Neural progenitor cell (in vitro differentiated cells): Measurements from ENCODE around the gene PITX3. TPM values are rescaled to one million over a fixed set of nuclear protein-coding genes. Genes with fewer than 3 reads are reported as not detected.

Source experiments
- DNase-seq: peaks from one replicate; pipeline ENCODE4 v3.0.0-alpha.2; 2016; ENCODE audit warnings: low spot score
- H2AFZ ChIP-seq: fragments of 200-600 bp; sonication (generic); replicated peaks from 2 replicates; pipeline ENCODE4 v1.6.1; 2016; ENCODE audit warnings: antibody characterized with exemption
- H3F3A ChIP-seq: fragments of 200-600 bp; sonication (generic); 2 replicates; pipeline ENCODE4 v1.6.1; 2016; ENCODE audit warnings: antibody characterized with exemption, low read depth
- H3K27ac ChIP-seq: fragments of 200-600 bp; sonication (generic); 2 replicates; pipeline ENCODE4 v1.5.1; 2016; ENCODE audit warnings: mild to moderate bottlenecking
- H3K27me3 ChIP-seq: fragments of 200-600 bp; sonication (generic); 2 replicates; pipeline ENCODE4 v1.6.1; 2016; ENCODE audit warnings: mild to moderate bottlenecking, moderate library complexity
- H3K36me3 ChIP-seq: fragments of 200-600 bp; sonication (generic); 2 replicates; pipeline ENCODE4 v1.5.1; 2016
- H3K4me1 ChIP-seq: fragments of 200-600 bp; sonication (generic); 2 replicates; pipeline ENCODE4 v1.6.1; 2016; ENCODE audit warnings: mixed run types
- H3K4me2 ChIP-seq: fragments of 200-600 bp; sonication (generic); 2 replicates; pipeline ENCODE4 v1.6.1; 2016
- H3K4me3 ChIP-seq: fragments of 200-600 bp; sonication (generic); 2 replicates; pipeline ENCODE4 v1.5.1; 2016
- H3K79me2 ChIP-seq: fragments of 200-600 bp; sonication (generic); 2 replicates; pipeline ENCODE4 v1.6.1; 2016; ENCODE audit warnings: low read depth
- H3K9ac ChIP-seq: fragments of 200-600 bp; sonication (generic); 2 replicates; pipeline ENCODE4 v1.6.1; 2016
- H3K9me3 ChIP-seq: fragments of 200-600 bp; sonication (generic); 2 replicates; pipeline ENCODE4 v1.5.1; 2016; ENCODE audit warnings: low read depth
- H4K20me1 ChIP-seq: fragments of 200-600 bp; sonication (generic); 2 replicates; pipeline ENCODE4 v1.6.1; 2016; ENCODE audit warnings: low read depth
- H3K27ac Mint-ChIP-seq: 3 replicates; pipeline ENCODE4 v1.8.0; 2021; ENCODE audit warnings: mixed read lengths
- H3K27me3 Mint-ChIP-seq: 2 replicates; pipeline ENCODE4 v1.8.0; 2022; ENCODE audit warnings: low read depth, mild to moderate bottlenecking, inconsistent platforms, moderate library complexity, mixed read lengths; ENCODE audit not compliant: insufficient read depth
- H3K36me3 Mint-ChIP-seq: 3 replicates; pipeline ENCODE4 v1.8.0; 2021; ENCODE audit warnings: mixed read lengths
- H3K4me1 Mint-ChIP-seq: 3 replicates; pipeline ENCODE4 v1.8.0; 2021; ENCODE audit warnings: mixed read lengths
- H3K4me3 Mint-ChIP-seq: 3 replicates; pipeline ENCODE4 v1.8.0; 2021; ENCODE audit warnings: mild to moderate bottlenecking, moderate library complexity, mixed read lengths
- H3K9me3 Mint-ChIP-seq: 3 replicates; pipeline ENCODE4 v1.8.0; 2020; ENCODE audit warnings: mixed read lengths
- EZH2 ChIP-seq: fragments of 200-600 bp; sonication (generic); IDR thresholded peaks from 2 replicates; pipeline ENCODE4 v1.6.1; 2017; ENCODE audit warnings: antibody characterized with exemption, mild to moderate bottlenecking, moderate library complexity
- EZH2phosphoT487 ChIP-seq: fragments of 200-600 bp; sonication (generic); IDR thresholded peaks from 2 replicates; pipeline ENCODE4 v1.6.1; 2017; ENCODE audit warnings: antibody characterized with exemption
- total RNA-seq: library from RNA; depleted of rRNA; stranded (reverse); fragments of >200 nt; gene quantifications from 2 replicates; pipeline ENCODE4 v1.2.3, GENCODE V29; 2015; ENCODE audit warnings: low replicate concordance
- TF ChIP-seq, protein P1 (sequence below): fragments of 200-600 bp; sonication (generic); IDR thresholded peaks from 2 replicates; pipeline ENCODE4 v1.5.1; 2017; ENCODE audit warnings: antibody characterized with exemption, mild to moderate bottlenecking

PITX3 gene
- total RNA-seq, 1 donor from 2014 or later, result not detected

GRCh38 chr10:102279104-102279503 is 37.8 kb upstream of the PITX3 start:
- no peaks in the 10 kb centered on the region for H3K36me3 ChIP-seq
- H4K20me1 ChIP-seq, result peaks cover 25% of the 10 kb centered on the region
- peaks cover 26% of the 10 kb centered on the region for H3K79me2 ChIP-seq
- Mint-ChIP-seq H3K27ac (no peak overlapping the region), H3K4me1 (peaks cover 17% of the 10 kb centered on the region), H3K9me3 (no peaks in the 10 kb centered on the region), H3K4me3 (no peak overlapping the region), H3K36me3 (peaks cover 4% of the 10 kb centered on the region), H3K27me3 (no peaks in the 10 kb centered on the region)
- H3K9me3 ChIP-seq, result no peaks in the 10 kb centered on the region
- peak overlapping the region; percentile 36 for H3K27ac ChIP-seq
- H3F3A ChIP-seq, result peaks cover 17% of the 10 kb centered on the region
- peak overlapping the region; percentile 36 for H3K9ac ChIP-seq
- no peak for TF ChIP-seq EZH2phosphoT487
- no peak for TF ChIP-seq EZH2
- TF ChIP-seq, protein P1, sequence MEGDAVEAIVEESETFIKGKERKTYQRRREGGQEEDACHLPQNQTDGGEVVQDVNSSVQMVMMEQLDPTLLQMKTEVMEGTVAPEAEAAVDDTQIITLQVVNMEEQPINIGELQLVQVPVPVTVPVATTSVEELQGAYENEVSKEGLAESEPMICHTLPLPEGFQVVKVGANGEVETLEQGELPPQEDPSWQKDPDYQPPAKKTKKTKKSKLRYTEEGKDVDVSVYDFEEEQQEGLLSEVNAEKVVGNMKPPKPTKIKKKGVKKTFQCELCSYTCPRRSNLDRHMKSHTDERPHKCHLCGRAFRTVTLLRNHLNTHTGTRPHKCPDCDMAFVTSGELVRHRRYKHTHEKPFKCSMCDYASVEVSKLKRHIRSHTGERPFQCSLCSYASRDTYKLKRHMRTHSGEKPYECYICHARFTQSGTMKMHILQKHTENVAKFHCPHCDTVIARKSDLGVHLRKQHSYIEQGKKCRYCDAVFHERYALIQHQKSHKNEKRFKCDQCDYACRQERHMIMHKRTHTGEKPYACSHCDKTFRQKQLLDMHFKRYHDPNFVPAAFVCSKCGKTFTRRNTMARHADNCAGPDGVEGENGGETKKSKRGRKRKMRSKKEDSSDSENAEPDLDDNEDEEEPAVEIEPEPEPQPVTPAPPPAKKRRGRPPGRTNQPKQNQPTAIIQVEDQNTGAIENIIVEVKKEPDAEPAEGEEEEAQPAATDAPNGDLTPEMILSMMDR, result no peak
- H3K4me1 ChIP-seq, result peaks cover 12% of the 10 kb centered on the region
- H3K4me3 ChIP-seq, result no peak overlapping the region
- no peak overlapping the region for H2AFZ ChIP-seq
- peak overlapping the region; percentile 25 for H3K4me2 ChIP-seq
- no peaks in the 10 kb centered on the region for H3K27me3 ChIP-seq
- no peak for DNase-seq

DNA sequence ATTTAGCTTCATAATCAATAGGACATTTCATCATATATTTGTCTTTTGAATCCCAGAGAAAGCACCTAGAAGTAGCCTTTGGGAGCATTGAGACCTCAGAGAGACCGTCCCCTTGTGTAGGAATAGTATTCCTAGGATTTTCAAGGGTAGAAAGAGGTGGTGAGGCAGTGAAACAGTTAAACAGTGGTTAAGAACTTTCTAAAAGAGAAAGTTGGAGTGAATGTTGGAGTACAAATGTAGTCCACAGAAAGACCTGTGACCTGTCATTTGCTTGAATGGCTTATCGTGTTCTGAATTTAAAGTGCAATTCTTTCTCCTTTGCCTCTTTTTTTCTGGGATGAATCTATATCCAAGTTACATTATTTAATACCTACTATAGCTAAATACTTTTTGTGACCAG is 34.0 kb upstream of the PITX3 start:
- Mint-ChIP-seq H3K27me3 (no peaks in the 10 kb centered on the region), H3K4me3 (no peak overlapping the region), H3K9me3 (no peaks in the 10 kb centered on the region), H3K27ac (no peak overlapping the region), H3K36me3 (peaks cover 11% of the 10 kb centered on the region), H3K4me1 (peaks cover 11% of the 10 kb centered on the region)
- peaks cover 12% of the 10 kb centered on the region for H3K4me1 ChIP-seq
- H2AFZ ChIP-seq, result no peak overlapping the region
- H3K27me3 ChIP-seq, result no peaks in the 10 kb centered on the region
- no peak overlapping the region for H3K9ac ChIP-seq
- H3F3A ChIP-seq, result peaks cover 12% of the 10 kb centered on the region
- H3K27ac ChIP-seq, result peak overlapping the region; percentile 13
- H3K4me3 ChIP-seq, result no peak overlapping the region
- no peaks in the 10 kb centered on the region for H3K9me3 ChIP-seq
- H4K20me1 ChIP-seq, result peaks cover 19% of the 10 kb centered on the region
- H3K79me2 ChIP-seq, result peaks cover 41% of the 10 kb centered on the region
- TF ChIP-seq, protein P1, result no peak
- no peak for TF ChIP-seq EZH2
- TF ChIP-seq EZH2phosphoT487, result no peak
- H3K36me3 ChIP-seq, result no peaks in the 10 kb centered on the region
- DNase-seq, result no peak
- H3K4me2 ChIP-seq, result no peak overlapping the region

- Histone ChIP-seq H3K4me1 (peaks cover 3% of the 10 kb centered on the region), H3K4me2 (no peak overlapping the region), H3K4me3 (no peak overlapping the region), H2AFZ (no peak overlapping the region), H3K36me3 (no peaks in the 10 kb centered on the region), H3K27ac (no peak overlapping the region), H3K79me2 (peaks cover 36% of the 10 kb centered on the region), H3K9ac (no peak overlapping the region), H3F3A (peaks cover 6% of the 10 kb centered on the region), H4K20me1 (peaks cover 12% of the 10 kb centered on the region), H3K9me3 (no peaks in the 10 kb centered on the region), H3K27me3 (no peaks in the 10 kb centered on the region)
- Mint-ChIP-seq H3K27ac (no peak overlapping the region), H3K4me3 (no peak overlapping the region), H3K27me3 (no peaks in the 10 kb centered on the region), H3K36me3 (peaks cover 11% of the 10 kb centered on the region), H3K9me3 (no peaks in the 10 kb centered on the region), H3K4me1 (peaks cover 2% of the 10 kb centered on the region)
- TF ChIP-seq, protein P1, result no peak
- TF ChIP-seq EZH2phosphoT487, result no peak
- TF ChIP-seq EZH2, result no peak
- no peak for DNase-seq
Measured at GRCh38 chr10:102274062-102274461, 32.8 kb upstream of the PITX3 start.
